ENCODE results near the gene PRR5. TPM values are rescaled to one million over a fixed set of nuclear protein-coding genes. Genes with fewer than 3 reads are reported as not detected.

Gene PRR5
- total and polyA plus RNA-seq, 2 donors (not counting 1 experiment from before 2014, with no cell fraction given), result 2.4 to 8.6 TPM

DNA sequence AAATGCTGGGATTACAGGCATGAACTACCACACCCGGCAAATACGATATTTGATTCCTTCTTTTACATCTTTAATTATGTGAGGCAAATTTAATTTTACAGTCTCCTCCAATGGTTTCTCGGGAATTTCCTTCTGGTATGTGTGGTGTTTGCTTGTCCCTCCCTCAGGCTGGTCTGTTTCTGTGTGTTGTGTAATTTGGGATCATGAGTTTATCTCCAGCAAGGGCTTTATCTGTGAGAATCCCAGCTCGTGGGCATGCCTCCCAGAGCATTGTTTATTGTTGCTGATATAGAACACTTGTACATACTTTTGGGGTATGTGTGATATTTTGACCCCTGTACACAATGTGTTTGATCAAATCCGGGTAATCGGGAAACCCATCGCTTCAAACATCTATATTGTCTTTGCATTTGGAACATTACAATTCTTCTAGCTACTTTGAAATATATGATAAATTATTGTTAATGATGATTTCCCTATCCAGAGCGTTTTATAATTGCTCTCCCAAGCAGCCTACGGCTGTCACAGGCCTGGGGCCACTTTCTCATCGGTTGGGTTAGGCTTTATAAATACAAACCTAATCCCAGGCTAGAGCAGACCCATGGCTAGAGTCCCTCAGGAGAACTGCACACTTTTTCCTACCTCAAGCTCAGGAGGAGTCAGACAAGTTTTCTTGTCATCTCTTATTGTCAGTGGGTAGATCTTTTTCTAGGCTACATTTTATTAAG lies 15.0 kb upstream of the PRR5 start:
- Histone ChIP-seq H2AFZ (ENCODE audit: low read length) (no peak overlapping the region), H3K9me3 (ENCODE audit: control insufficient read depth, insufficient read depth, low read depth, low read length) (no peaks in the 10 kb centered on the region), H3K4me1 (ENCODE audit: control insufficient read depth, extremely low read depth, insufficient read depth, low read length) (peaks cover 9% of the 10 kb centered on the region), H3K4me3 (replicated peaks in 1 of 4; ENCODE audit: control extremely low read depth in 1 of 4, insufficient read depth in 1 of 4, low read depth in 3 of 4, low read length in 4 of 4) (no peak overlapping the region), H3K9ac (ENCODE audit: insufficient read depth, low read length) (no peak overlapping the region), H4K20me1 (ENCODE audit: control insufficient read depth, extremely low read depth, insufficient read depth, low read length) (no peaks in the 10 kb centered on the region), H3K79me2 (ENCODE audit: control insufficient read depth, insufficient read depth, low read length) (no peaks in the 10 kb centered on the region), H3K27ac (ENCODE audit: insufficient read depth, low read length) (no peak overlapping the region), H3K27me3 (ENCODE audit: control insufficient read depth, insufficient read depth, low read length) (no peaks in the 10 kb centered on the region), H3K36me3 (ENCODE audit: control insufficient read depth, insufficient read depth, low read length) (no peaks in the 10 kb centered on the region), H3K4me2 (ENCODE audit: extremely low read depth, insufficient read depth, low read length) (no peak overlapping the region)
- TF ChIP-seq CTCF (conservative IDR thresholded peaks at IDR 0.05 in 1 of 2, IDR thresholded peaks at IDR 0.05 in 1 of 2; ENCODE audit: low read depth in 1 of 2, low read length in 2 of 2), result no peak
- no peak for TF ChIP-seq EZH2 (IDR thresholded peaks at IDR 0.05; ENCODE audit: low read length, missing control alignments)
- DNase-seq (ENCODE audit: low read depth in 2 of 2), result peak; percentile 55 to 57

GRCh38 chr22:44689173-44689572 lies 12.8 kb upstream of the PRR5 start:
- Histone ChIP-seq H3K4me3 (replicated peaks in 1 of 4; ENCODE audit: control extremely low read depth in 1 of 4, insufficient read depth in 1 of 4, low read depth in 3 of 4, low read length in 4 of 4) (no peak overlapping the region), H3K36me3 (ENCODE audit: control insufficient read depth, insufficient read depth, low read length) (no peaks in the 10 kb centered on the region), H2AFZ (ENCODE audit: low read length) (no peak overlapping the region), H3K4me1 (ENCODE audit: control insufficient read depth, extremely low read depth, insufficient read depth, low read length) (peaks cover 9% of the 10 kb centered on the region), H4K20me1 (ENCODE audit: control insufficient read depth, extremely low read depth, insufficient read depth, low read length) (no peaks in the 10 kb centered on the region), H3K79me2 (ENCODE audit: control insufficient read depth, insufficient read depth, low read length) (no peaks in the 10 kb centered on the region), H3K9ac (ENCODE audit: insufficient read depth, low read length) (no peak overlapping the region), H3K27me3 (ENCODE audit: control insufficient read depth, insufficient read depth, low read length) (no peaks in the 10 kb centered on the region), H3K4me2 (ENCODE audit: extremely low read depth, insufficient read depth, low read length) (no peak overlapping the region), H3K9me3 (ENCODE audit: control insufficient read depth, insufficient read depth, low read depth, low read length) (no peaks in the 10 kb centered on the region), H3K27ac (ENCODE audit: insufficient read depth, low read length) (no peak overlapping the region)
- peak in 1 of 2 donors; percentile 61 for DNase-seq (ENCODE audit: low read depth in 2 of 2)
- no peak for TF ChIP-seq EZH2 (IDR thresholded peaks at IDR 0.05; ENCODE audit: low read length, missing control alignments)
- no peak for TF ChIP-seq CTCF (conservative IDR thresholded peaks at IDR 0.05 in 1 of 2, IDR thresholded peaks at IDR 0.05 in 1 of 2; ENCODE audit: low read depth in 1 of 2, low read length in 2 of 2)

- no peaks in the 10 kb centered on the region for H3K36me3 ChIP-seq (ENCODE audit: control insufficient read depth, insufficient read depth, low read length)
- H3K4me1 ChIP-seq (ENCODE audit: control insufficient read depth, extremely low read depth, insufficient read depth, low read length), result peaks cover 7% of the 10 kb centered on the region
- no peak overlapping the region for H3K9ac ChIP-seq (ENCODE audit: insufficient read depth, low read length)
- no peaks in the 10 kb centered on the region for H3K27me3 ChIP-seq (ENCODE audit: control insufficient read depth, insufficient read depth, low read length)
- DNase-seq (ENCODE audit: low read depth in 2 of 2), result no peak
- no peak overlapping the region for H3K27ac ChIP-seq (ENCODE audit: insufficient read depth, low read length)
- H3K4me3 ChIP-seq (replicated peaks in 1 of 4; ENCODE audit: control extremely low read depth in 1 of 4, insufficient read depth in 1 of 4, low read depth in 3 of 4, low read length in 4 of 4), result no peak overlapping the region
- no peaks in the 10 kb centered on the region for H4K20me1 ChIP-seq (ENCODE audit: control insufficient read depth, extremely low read depth, insufficient read depth, low read length)
- TF ChIP-seq EZH2 (IDR thresholded peaks at IDR 0.05; ENCODE audit: low read length, missing control alignments) (no peak), CTCF (conservative IDR thresholded peaks at IDR 0.05 in 1 of 2, IDR thresholded peaks at IDR 0.05 in 1 of 2; ENCODE audit: low read depth in 1 of 2, low read length in 2 of 2) (no peak)
- H3K4me2 ChIP-seq (ENCODE audit: extremely low read depth, insufficient read depth, low read length), result no peak overlapping the region
- H3K79me2 ChIP-seq (ENCODE audit: control insufficient read depth, insufficient read depth, low read length), result no peaks in the 10 kb centered on the region
- H2AFZ ChIP-seq (ENCODE audit: low read length), result no peak overlapping the region
- H3K9me3 ChIP-seq (ENCODE audit: control insufficient read depth, insufficient read depth, low read depth, low read length), result no peaks in the 10 kb centered on the region
These were observed 12.0 kb upstream of the PRR5 start for GRCh38 chr22:44689915-44690524.
